Stomach (tissue), 9 donors: ENCODE results near the gene E2F2. TPM values are rescaled to one million over a fixed set of nuclear protein-coding genes. Genes with fewer than 3 reads are reported as not detected.

ENCODE experiments used
- DNase-seq, 2 donors: peaks; one replicate each; pipeline versions ENCODE4 v3.0.0 to v3.0.0-alpha.2; 2013 to 2019
- H3K27ac ChIP-seq, 5 donors: fragments of 200-600 bp in 4 of 5; sonication (generic) in 4 of 5; one replicate each; pipeline ENCODE4 v1.5.1; 2013 to 2019; ENCODE audit warnings: mild to moderate bottlenecking in 1 of 5, moderate library complexity in 1 of 5
- H3K27me3 ChIP-seq, 3 donors: fragments of 200-600 bp; sonication (generic); one replicate each; pipeline ENCODE4 v1.5.1; 2017 to 2019; ENCODE audit warnings: mixed run types in 1 of 3
- H3K36me3 ChIP-seq, 4 donors: fragments of 200-600 bp; sonication (generic); 1 replicate in 3 of 4; 2 replicates in 1 of 4; pipeline ENCODE4 v1.5.1; 2016 to 2019
- H3K4me1 ChIP-seq, 4 donors: fragments of 200-600 bp; sonication (generic); one replicate each; pipeline ENCODE4 v1.5.1; 2016 to 2019
- H3K4me3 ChIP-seq, 4 donors: fragments of 200-600 bp; sonication (generic) in 3 of 4; one replicate each; pipeline ENCODE4 v1.5.1; 2016 to 2019; ENCODE audit warnings: mild to moderate bottlenecking in 1 of 4
- H3K9me3 ChIP-seq, 4 donors: fragments of 200-600 bp; sonication (generic); one replicate each; pipeline ENCODE4 v1.5.1; 2016 to 2019
- EP300 ChIP-seq: sonication (generic); formaldehyde crosslinking; IDR thresholded peaks from one replicate; pipeline ENCODE4 v1.6.1; 2017; ENCODE audit warnings: antibody characterized with exemption
- POLR2A ChIP-seq, 4 donors: fragments of 450-650 bp; IDR thresholded peaks; one replicate each; pipeline ENCODE4 v1.6.1; 2016; ENCODE audit warnings: antibody characterized with exemption in 4 of 4, control low read depth in 2 of 4, mild to moderate bottlenecking in 1 of 4, moderate library complexity in 1 of 4
- POLR2AphosphoS5 ChIP-seq, 3 donors: sonication (generic); formaldehyde crosslinking; IDR thresholded peaks; one replicate each; pipeline ENCODE4 v1.6.1; 2016; ENCODE audit warnings: antibody characterized with exemption in 3 of 3
- WGBS, 5 donors: extraction: QIAGEN DNeasy Blood & Tissue Kit in 3 of 5; methylation state at CpG; one replicate each; pipeline versions ENCODE4 v1.1.5 to v1.1.7; 2013 to 2018; 5-methylcytosine and 5-hydroxymethylcytosine counted together
- intact Hi-C: fragments of 100-400 bp; cut with DNase I; formaldehyde crosslinking; loops from one replicate; pipeline ENCODE4 v1.15.1; 2023; ENCODE audit warnings: low total_unique reads
- polyA plus RNA-seq, 3 donors: library from polyadenylated mRNA; stranded (reverse); fragments of 200-250 nt; gene quantifications; one replicate each; pipeline ENCODE4 v1.2.3, GENCODE V29; 2013
- total RNA-seq, 5 donors: library from RNA; depleted of rRNA; stranded (reverse); fragments of >200 nt; gene quantifications; one replicate each; pipeline versions ENCODE4 v1.1.0 to v1.2.3, GENCODE V29; 2014 to 2016
- TF ChIP-seq, protein P1 (sequence below), 7 experiments: fragments of 450-650 bp in 4 of 7; fragments of 200-600 bp in 3 of 7; sonication (generic) in 3 of 7; IDR thresholded peaks; one replicate each; pipeline ENCODE4 v1.5.1; 2016 to 2019; ENCODE audit warnings: antibody characterized with exemption in 7 of 7, control low read depth in 2 of 7, mild to moderate bottlenecking in 1 of 7
- donor health status: healthy with polysubstance abuse.
- donor health status: Bipolar disorder and iron deficiency.
- donor health status: healthy.

The E2F2 gene
- total and polyA plus RNA-seq, 8 donors: 0.58 to 27.8 (median 2.5) TPM

DNA sequence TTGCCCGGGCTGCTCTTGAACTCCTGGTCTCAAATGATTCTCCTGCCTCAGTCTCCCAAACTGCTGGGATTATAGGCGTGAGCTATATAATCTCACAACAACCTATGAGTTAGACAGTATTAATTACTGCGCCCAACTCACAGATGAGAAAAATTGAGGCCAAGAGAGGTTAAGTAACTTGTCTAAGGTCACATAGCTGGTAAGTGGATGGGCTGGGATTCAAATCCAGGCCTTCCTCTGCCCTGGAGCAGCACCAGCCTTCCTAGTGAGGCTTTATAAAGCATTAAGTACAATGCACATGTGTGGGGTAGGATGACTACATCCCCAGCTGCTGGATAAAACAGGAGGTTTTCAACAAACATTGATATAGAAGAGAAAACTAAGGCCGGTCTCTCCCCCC is 15.1 kb downstream of the E2F2 start:
- Histone ChIP-seq H3K36me3 (peaks cover 0 to 21% (median 0%) of the 10 kb centered on the region in 4 donors), H3K4me1 (no peaks in the 10 kb centered on the region), H3K27ac (no peak overlapping the region), H3K4me3 (no peak overlapping the region), H3K9me3 (no peaks in the 10 kb centered on the region), H3K27me3 (no peaks in the 10 kb centered on the region)
- DNase-seq: no peak
- 96 to 100% (median 99%) methylated on average over 4 of the region's 4 CpGs for WGBS, 5 donors
- TF ChIP-seq POLR2A (IDR thresholded peaks at IDR 0.05) (no peak), POLR2AphosphoS5 (IDR thresholded peaks at IDR 0.05) (no peak), EP300 (no peak)
- TF ChIP-seq, protein P1, sequence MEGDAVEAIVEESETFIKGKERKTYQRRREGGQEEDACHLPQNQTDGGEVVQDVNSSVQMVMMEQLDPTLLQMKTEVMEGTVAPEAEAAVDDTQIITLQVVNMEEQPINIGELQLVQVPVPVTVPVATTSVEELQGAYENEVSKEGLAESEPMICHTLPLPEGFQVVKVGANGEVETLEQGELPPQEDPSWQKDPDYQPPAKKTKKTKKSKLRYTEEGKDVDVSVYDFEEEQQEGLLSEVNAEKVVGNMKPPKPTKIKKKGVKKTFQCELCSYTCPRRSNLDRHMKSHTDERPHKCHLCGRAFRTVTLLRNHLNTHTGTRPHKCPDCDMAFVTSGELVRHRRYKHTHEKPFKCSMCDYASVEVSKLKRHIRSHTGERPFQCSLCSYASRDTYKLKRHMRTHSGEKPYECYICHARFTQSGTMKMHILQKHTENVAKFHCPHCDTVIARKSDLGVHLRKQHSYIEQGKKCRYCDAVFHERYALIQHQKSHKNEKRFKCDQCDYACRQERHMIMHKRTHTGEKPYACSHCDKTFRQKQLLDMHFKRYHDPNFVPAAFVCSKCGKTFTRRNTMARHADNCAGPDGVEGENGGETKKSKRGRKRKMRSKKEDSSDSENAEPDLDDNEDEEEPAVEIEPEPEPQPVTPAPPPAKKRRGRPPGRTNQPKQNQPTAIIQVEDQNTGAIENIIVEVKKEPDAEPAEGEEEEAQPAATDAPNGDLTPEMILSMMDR (IDR thresholded peaks at IDR 0.05): no peak
- intact Hi-C loops: no loop called here

DNA sequence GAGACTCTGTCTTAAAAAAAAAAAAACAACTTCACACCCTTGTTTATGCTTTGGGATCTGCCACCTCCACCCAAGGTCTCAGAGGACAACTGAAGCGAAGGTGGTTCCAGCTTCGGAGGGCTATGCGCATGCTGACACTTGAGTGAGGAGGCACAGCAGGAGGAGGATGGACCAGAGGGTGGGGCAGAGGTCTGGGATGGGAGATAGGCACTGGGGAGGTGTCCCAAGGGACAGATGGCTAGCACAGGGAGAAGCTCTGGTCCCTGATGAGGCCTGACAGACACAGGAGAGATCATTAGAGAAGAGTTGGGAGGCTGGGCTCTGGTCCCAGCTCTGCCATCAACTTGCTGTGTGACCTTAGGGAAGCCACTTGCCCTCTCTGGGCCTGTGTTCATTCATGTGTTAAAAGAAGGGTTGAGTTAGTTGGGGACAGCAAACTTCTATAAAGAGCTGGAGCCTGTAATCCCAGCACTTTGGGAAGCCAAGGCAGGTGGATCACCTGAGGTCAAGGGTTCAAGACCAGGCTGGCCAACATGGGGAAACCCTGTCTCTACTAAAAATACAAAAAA is 16.8 kb downstream of the E2F2 start:
- H3K27me3 ChIP-seq: no peaks in the 10 kb centered on the region
- DNase-seq: no peak
- H3K4me3 ChIP-seq: no peak overlapping the region
- intact Hi-C loops: no loop called here
- no peak overlapping the region for H3K27ac ChIP-seq
- H3K4me1 ChIP-seq: no peaks in the 10 kb centered on the region
- TF ChIP-seq, protein P1 (IDR thresholded peaks at IDR 0.05): no peak
- no peak for TF ChIP-seq POLR2AphosphoS5 (IDR thresholded peaks at IDR 0.05)
- no peak for TF ChIP-seq EP300
- no peak for TF ChIP-seq POLR2A (IDR thresholded peaks at IDR 0.05)
- no peaks in the 10 kb centered on the region for H3K9me3 ChIP-seq
- H3K36me3 ChIP-seq: peaks cover 0 to 31% (median 0%) of the 10 kb centered on the region in 4 donors
- WGBS, 5 donors: 95 to 98% (median 97%) methylated on average over 3 of the region's 3 CpGs

DNA sequence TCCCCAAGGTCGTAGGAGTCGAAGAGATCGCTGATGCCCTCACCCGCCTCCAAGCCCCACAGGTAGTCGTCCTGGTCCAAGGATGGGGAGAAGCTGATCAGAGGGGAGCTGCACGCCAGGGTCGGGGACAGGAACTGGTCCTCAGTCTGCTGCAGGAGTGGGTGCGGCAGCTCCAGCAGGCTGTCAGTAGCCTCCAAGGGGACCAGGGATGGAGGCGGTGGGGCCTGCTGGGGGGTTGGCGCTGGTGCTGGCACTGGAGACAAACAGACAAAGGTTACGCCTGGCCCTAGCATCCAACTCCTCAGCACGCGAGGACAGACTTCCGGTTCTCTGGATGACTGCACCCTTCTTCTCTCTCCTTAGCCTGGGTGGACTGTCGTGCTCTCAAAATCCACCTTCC is 21.1 kb downstream of the E2F2 start:
- Histone ChIP-seq H3K9me3 (no peaks in the 10 kb centered on the region), H3K4me3 (no peak overlapping the region), H3K36me3 (peaks cover 0 to 26% (median 0%) of the 10 kb centered on the region in 4 donors), H3K4me1 (no peaks in the 10 kb centered on the region), H3K27ac (no peak overlapping the region), H3K27me3 (peaks cover 0 to 4% (median 0%) of the 10 kb centered on the region in 3 donors)
- TF ChIP-seq POLR2AphosphoS5 (IDR thresholded peaks at IDR 0.05) (no peak), EP300 (no peak), POLR2A (IDR thresholded peaks at IDR 0.05) (no peak)
- TF ChIP-seq, protein P1 (IDR thresholded peaks at IDR 0.05): no peak
- intact Hi-C loops: no loop called here
- no peak for DNase-seq
- 94 to 98% (median 96%) methylated on average over 15 of the region's 15 CpGs for WGBS, 5 donors

DNA sequence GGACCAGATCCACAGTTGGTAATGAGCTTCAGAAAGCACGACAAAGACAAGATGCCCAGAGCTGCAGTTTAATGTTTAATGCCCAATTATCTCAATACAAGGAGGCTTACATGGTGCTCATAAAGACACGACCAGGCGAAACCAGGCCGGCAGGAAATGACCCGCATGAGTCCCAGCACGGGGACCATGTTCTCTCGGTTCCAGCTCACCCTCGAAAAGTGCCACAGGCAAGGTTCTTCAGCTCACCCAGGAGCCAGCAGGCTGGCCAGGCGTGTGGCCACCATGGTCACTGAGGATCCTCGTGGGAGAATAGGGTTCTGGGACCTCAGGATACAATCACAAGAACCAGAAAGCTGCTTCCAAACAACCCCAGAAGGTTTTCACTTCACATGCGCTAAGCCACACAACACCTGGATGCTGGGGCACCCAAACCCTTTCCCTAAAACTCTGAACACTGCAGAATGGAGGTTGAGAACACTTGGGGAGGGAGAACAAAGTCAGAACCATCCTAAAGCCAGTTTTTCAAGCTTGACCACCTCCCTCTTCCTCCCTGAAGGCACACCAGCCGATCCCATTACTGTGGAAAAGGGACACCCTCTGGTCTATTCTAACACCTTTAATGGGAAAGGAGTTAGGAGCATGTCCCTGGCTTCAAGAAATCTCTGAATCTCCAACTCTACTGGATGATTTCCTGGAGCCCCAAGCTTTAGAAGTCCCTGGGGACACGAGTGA is 24.5 kb downstream of the E2F2 start:
- H3K4me3 ChIP-seq: no peak overlapping the region
- no peak overlapping the region for H3K27ac ChIP-seq
- peaks cover 0 to 4% (median 0%) of the 10 kb centered on the region in 3 donors for H3K27me3 ChIP-seq
- no peaks in the 10 kb centered on the region for H3K4me1 ChIP-seq
- WGBS, 5 donors: 76 to 89% (median 83%) methylated on average over 13 of the region's 13 CpGs
- no peak for DNase-seq
- TF ChIP-seq POLR2A (IDR thresholded peaks at IDR 0.05) (no peak), EP300 (no peak), POLR2AphosphoS5 (IDR thresholded peaks at IDR 0.05) (no peak)
- TF ChIP-seq, protein P1 (IDR thresholded peaks at IDR 0.05): no peak
- intact Hi-C loops: no loop called here
- H3K9me3 ChIP-seq: no peaks in the 10 kb centered on the region
- H3K36me3 ChIP-seq: peaks cover 0 to 23% (median 0%) of the 10 kb centered on the region in 4 donors
